GM21447 (cell line): Measurements from ENCODE around the gene GRIK2.
"Not testable (repeated sequence)": the region's sequence is repeated elsewhere in the genome, so short reads cannot be mapped to it uniquely, and the experiment has no call there.

Experiments
- ATAC-seq: cut with Tn5 transposase; IDR thresholded peaks from one replicate; pipeline ENCODE4 v1.9.1; 2021; ENCODE audit not compliant: unreplicated experiment

Gene GRIK2

GRCh38 chr6:101393251-101393828, at the start of gene GRIK2:
Gene GRIK2, plus strand, starts transcription at chr6:101393708.
- ATAC-seq, result no peak

GRCh38 chr6:101344885-101345284, 48.6 kb upstream of the GRIK2 start:
- no peak for ATAC-seq

GRCh38 chr6:101348816-101349215, 44.7 kb upstream of the GRIK2 start:
- ATAC-seq, result no peak

DNA sequence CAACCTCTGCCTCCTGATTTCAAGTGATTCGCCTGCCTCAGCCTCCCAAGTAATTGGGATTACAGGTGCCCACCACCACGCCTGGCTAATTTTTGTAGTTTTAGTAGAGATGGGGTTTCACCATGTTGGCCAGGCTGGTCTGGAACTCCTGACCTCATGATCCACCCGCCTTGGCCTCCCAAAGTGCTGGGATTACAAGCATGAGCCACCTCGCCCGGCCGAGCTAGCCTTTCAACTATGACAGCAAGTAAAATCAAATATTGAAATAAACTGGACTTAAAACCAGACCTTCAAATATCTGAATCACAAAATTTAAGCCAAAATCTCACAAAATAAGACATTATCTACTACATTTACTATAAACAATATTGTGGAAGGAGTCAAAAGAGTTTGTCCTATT, 42.9 kb upstream of the GRIK2 start:
- ATAC-seq, result not testable (repeated sequence)

- ATAC-seq, result no peak
Observed at GRCh38 chr6:101351173-101351572, 42.3 kb upstream of the GRIK2 start.

- no peak for ATAC-seq
Observed at GRCh38 chr6:101352316-101352715, 41.2 kb upstream of the GRIK2 start.

DNA sequence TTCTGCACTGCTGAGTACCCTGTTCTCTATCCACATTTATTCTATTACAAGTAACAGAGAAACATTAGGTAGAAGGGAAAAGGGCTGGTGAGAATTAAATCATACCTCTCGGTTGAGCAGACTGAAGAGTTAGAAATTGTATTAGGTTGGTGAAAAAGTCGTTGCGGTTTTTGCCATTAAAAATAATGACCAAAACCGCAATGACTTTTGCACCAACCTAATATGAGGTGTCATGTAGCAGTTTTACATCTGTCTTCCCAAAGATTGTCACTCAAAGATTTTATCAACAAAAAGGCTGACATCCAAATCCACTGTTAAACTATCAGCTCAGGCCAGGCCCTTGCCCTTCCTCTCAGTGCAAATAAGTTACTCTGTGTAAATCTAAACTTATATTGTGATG, 28.3 kb upstream of the GRIK2 start:
- ATAC-seq, result no peak

DNA sequence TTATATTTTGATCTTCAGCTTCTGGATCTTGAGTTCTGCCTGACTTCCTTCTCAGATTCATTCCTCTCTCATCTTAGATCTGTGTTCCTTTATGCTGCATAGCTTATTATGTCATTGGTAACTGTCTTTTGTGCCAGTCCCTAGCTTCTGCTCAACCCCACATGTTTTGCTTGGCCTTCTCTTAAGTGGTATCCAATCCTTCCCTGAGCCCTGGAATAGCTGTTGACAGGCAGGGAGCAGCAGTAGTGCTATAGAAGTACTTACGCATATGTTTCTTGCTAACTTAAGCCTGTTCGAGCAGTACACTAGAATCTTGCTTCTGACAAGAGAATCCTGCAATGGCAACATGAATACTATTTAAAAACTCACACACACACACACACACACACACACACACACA, 13.6 kb upstream of the GRIK2 start:
- no peak for ATAC-seq

DNA sequence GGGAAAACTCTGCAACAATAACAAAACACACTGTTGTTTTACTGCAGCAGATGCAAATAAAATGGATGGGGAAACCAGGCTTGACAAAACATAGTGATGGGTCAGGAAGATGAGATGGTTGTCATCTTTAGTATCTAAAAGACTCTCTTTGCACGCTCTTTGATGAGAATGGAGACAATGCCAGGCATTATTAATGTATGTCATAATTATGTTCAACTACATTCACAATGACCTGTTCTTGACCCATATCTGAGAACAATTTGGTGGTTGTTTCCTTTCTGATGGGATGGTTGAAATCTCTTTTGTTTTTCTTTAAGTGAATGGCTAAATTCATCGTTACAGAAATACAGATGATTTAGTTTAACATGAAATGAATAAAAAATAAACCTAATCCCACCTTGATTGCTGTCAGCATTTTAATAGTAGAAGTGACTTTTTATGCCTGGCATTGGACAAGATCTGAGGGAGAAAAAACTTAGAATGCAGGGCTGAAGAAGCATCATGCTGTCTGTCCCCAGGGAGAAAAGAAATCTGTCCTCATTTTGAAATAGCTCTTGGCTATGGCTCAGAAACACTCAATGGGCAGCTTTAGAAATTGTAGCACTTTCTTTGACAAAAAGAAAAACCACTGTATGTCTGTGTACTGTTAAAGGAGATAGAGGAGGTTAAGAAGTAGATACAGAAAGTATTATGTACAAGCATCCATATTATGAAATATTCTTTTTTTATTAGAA, 12.4 kb upstream of the GRIK2 start:
- no peak for ATAC-seq

DNA sequence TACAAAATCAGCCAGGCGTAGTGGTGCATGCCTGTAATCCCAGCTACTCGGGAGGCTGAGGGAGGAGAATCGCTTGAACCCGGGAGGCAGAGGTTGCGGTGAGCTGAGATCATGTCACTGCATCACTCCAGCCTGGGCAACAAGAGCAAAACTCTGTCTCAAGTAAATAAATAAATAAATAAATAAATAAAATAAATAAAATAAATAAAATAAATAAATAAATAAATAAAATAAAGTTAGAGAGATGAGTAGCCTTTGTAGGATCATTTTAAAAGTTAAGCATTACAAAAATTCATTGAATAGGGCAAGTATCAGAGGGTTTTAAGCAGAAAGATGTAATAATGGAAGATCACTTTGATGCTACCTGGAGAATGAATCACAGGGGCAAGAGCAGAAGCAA, 9.8 kb upstream of the GRIK2 start:
- ATAC-seq, result not testable (repeated sequence)

DNA sequence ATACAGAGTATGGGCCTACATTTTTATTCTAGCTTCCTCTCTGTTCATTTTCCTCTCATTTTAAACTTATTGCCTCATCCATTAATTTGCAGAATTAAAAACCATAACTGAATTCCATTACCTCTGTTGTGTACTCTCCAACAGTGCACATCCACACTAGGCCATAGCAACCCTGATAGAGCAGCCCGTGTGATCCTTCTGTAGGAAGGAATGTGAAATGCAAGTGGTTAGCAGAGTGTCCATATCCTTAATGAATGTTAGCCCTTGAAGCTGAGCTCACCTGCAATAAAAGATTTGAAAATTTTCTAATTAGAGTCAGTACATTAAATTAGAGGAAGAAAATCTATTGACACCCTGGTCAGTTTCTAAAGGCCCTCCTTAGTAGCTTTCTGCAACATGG, 6.5 kb upstream of the GRIK2 start:
- no peak for ATAC-seq

- ATAC-seq, result no peak
Observed at GRCh38 chr6:101391772-101392585, 1.5 kb upstream of the GRIK2 start.

GRCh38 chr6:101392586-101393230, 800 bp upstream of the GRIK2 start:
- ATAC-seq, result no peak

- no peak for ATAC-seq
Observed at GRCh38 chr6:101393829-101394251, 332 bp downstream of the GRIK2 start.

GRCh38 chr6:101394936-101395335, 1.4 kb downstream of the GRIK2 start:
- ATAC-seq, result no peak

GRCh38 chr6:101395345-101395744, 1.8 kb downstream of the GRIK2 start:
- ATAC-seq, result no peak

DNA sequence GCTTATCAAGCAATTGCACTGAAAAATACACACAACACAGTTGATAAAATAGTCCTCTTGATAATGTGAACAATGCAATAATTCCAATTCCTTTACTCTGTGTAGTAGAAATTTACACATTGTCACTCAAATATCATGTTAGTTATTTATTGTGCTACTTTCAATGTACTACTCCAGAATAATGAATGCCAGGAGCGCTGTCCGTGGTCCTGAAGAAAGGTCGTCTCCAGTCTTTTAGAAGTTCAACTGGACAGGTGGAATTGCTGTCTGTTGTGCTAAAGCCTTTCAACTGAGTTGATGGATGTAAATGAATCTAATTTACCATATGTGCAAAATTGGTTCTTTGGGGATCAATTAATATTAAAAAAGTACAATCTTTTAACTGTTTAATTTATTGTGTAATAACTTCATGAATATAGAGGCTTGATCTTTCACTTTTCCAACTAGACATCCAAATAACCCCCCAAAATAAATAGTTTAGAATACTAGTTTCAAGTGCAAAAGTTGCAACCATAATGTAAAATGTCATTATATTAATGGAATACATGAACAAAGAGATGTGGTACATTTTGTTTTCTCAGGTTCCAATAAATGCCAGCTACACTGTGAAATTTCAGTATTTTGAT, 3.2 kb downstream of the GRIK2 start:
- no peak for ATAC-seq

GRCh38 chr6:101397199-101397598, 3.7 kb downstream of the GRIK2 start:
- no peak for ATAC-seq

GRCh38 chr6:101398716-101399615, 5.5 kb downstream of the GRIK2 start:
- ATAC-seq, result no peak

- no peak for ATAC-seq
Observed at GRCh38 chr6:101399616-101400162, 6.2 kb downstream of the GRIK2 start.
